Measurements from ENCODE around the gene PYCR2.

Gene PYCR2

DNA sequence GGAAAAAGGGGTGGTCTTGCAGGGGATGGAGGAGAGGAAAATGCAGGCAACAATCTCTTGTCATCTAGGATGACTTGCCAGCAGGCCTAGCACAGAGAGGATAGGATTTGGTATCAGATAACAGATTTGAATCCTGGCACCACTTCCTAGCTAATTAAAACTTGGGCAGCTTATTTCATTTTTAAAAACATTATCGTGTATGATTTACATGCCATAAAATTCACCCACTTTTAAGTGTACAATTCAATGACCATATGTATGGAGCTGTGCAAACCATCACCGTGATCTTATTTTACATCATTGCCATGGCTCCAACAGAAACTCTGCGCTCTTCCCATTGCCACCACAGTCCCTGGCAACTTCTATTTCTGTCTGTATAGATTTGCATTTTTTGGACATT is 6.9 kb downstream of the PYCR2 start:
- no peak for DNase-seq
- Histone ChIP-seq H3K4me3 (ENCODE audit: low read depth, low read length) (no peak overlapping the region), H3K36me3 (peaks cover 3% of the 10 kb centered on the region; the same call in 1 of the 2 replicates), H3K27me3 (ENCODE audit: insufficient read depth, low read depth, severe bottlenecking) (no peaks in the 10 kb centered on the region), H3K9me3 (ENCODE audit: severe bottlenecking) (no peaks in the 10 kb centered on the region), H3K27ac (no peak overlapping the region)
- TF ChIP-seq, protein P1, sequence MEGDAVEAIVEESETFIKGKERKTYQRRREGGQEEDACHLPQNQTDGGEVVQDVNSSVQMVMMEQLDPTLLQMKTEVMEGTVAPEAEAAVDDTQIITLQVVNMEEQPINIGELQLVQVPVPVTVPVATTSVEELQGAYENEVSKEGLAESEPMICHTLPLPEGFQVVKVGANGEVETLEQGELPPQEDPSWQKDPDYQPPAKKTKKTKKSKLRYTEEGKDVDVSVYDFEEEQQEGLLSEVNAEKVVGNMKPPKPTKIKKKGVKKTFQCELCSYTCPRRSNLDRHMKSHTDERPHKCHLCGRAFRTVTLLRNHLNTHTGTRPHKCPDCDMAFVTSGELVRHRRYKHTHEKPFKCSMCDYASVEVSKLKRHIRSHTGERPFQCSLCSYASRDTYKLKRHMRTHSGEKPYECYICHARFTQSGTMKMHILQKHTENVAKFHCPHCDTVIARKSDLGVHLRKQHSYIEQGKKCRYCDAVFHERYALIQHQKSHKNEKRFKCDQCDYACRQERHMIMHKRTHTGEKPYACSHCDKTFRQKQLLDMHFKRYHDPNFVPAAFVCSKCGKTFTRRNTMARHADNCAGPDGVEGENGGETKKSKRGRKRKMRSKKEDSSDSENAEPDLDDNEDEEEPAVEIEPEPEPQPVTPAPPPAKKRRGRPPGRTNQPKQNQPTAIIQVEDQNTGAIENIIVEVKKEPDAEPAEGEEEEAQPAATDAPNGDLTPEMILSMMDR (IDR thresholded peaks at IDR 0.05; ENCODE audit: low read depth, low read length) = no peak

DNA sequence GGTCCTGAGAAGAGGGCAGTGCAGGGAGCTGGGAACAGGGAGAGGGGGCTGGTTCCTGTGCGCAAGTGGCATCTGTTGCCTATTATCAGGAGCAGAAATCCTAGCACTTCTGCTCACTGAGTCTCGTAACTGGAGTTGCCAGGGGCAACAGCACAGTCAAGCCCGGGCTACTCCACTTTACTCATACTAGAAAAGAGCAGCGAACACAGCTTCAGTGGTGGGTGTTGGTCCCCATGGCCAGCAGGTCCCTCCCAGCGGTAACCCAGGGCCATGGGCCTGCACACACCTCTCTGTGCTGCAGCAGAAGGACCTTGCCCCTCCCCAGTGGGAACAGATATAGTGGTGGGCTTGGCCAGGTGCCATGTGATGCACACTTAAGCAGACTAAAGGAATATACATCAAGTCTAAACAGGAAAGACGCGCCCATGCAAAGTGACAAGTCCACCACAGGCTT is 8.5 kb downstream of the PYCR2 start:
- Histone ChIP-seq H3K4me3 (ENCODE audit: low read depth, low read length) (no peak overlapping the region), H3K27ac (no peak overlapping the region), H3K27me3 (ENCODE audit: insufficient read depth, low read depth, severe bottlenecking) (no peaks in the 10 kb centered on the region), H3K36me3 (no peaks in the 10 kb centered on the region; the same call in 1 of the 2 replicates), H3K9me3 (ENCODE audit: severe bottlenecking) (no peaks in the 10 kb centered on the region)
- DNase-seq = peak; percentile 15
- TF ChIP-seq, protein P1 (IDR thresholded peaks at IDR 0.05; ENCODE audit: low read depth, low read length) = no peak

DNA sequence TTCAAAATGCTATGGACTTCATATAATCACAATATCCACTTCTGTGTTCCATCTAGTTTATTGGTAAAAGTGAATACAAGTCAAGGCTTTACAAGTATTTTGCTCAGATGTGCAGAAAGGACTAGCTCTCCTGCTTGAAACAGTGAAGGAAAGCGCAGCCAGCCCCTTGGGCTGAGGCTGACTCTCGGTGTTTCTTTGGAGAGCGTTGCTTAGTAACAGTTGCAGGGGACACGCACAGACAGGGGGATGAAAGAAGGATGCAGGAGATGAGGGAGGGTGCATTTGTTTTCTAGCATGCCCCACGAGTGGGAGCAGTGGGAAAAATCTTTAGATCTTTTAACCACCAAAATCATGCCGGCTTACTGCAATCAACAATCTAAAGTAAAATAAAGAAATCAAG is 9.1 kb downstream of the PYCR2 start:
- Histone ChIP-seq H3K27ac (no peak overlapping the region), H3K4me3 (ENCODE audit: low read depth, low read length) (no peak overlapping the region), H3K9me3 (ENCODE audit: severe bottlenecking) (no peaks in the 10 kb centered on the region), H3K27me3 (ENCODE audit: insufficient read depth, low read depth, severe bottlenecking) (no peaks in the 10 kb centered on the region), H3K36me3 (no peaks in the 10 kb centered on the region)
- DNase-seq = no peak
- TF ChIP-seq, protein P1 (IDR thresholded peaks at IDR 0.05; ENCODE audit: low read depth, low read length) = no peak

DNA sequence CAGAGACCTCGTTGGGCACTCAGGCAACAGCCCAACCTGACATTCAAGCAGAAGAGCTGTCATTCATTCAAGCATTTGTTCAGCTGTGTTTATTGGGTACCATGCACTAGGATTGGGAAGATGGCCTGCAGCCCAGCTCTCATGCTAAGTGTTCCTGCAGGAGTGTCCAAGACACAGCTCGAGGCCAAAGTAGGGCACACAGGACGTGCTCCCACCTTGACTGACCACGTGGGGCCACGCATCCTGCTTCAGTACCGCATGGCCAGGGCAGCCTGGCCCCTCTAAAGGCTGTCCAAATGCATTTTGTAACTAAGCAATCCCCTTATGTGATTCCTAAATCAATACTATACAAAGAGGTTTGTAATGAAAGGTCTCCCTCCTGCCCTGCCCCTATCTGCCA is 9.7 kb downstream of the PYCR2 start:
- no peaks in the 10 kb centered on the region for H3K27me3 ChIP-seq (ENCODE audit: insufficient read depth, low read depth, severe bottlenecking)
- DNase-seq = no peak
- no peak overlapping the region for H3K4me3 ChIP-seq (ENCODE audit: low read depth, low read length)
- H3K9me3 ChIP-seq (ENCODE audit: severe bottlenecking) = no peaks in the 10 kb centered on the region
- TF ChIP-seq, protein P1 (IDR thresholded peaks at IDR 0.05; ENCODE audit: low read depth, low read length) = no peak
- no peak overlapping the region for H3K27ac ChIP-seq
- H3K36me3 ChIP-seq = no peaks in the 10 kb centered on the region

DNA sequence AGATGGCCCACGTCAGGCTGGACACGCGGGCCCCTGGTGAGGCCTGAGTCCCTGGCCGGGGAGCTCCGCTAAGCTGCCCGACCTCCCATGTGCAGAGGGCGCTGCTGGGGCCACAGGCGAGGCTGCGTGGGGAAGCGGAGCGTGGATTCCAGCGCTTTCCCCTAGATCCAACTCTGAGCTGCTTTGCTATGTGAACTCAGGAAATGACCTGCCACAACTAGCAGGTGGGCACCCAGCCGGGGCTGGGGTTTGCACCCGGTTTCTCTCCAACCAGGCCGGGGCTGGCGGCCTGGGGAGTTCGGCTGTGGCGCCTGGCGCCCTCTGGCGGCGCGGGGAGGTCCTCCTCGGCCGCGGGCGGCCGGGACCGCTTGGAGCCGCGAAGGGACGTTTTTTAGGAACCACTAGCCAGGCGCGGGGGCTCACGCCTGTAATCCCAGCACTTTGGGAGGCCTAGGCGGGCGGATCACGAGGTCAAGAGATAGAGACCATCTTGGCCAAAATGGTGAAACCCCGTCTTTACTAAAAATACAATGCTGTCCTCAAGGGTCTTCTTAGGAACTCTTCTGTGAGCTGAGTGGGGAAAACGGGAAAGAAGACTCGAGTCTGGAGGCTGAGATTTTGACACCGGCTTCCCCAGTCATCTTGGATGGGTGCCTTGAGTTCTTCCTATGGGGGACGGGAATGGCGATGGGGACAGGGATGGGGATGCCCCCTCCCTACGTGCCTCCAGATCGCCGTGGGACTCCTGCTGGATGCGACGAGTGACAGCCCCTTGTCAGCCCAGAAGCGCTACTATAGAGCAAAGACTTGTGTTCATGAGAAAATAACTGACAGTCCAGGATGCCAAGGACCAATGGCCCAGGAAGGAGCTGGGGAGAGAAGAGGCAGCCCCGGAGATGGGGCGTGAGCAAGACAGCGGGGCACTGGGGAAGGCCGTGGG is 12.6 kb downstream of the PYCR2 start:
- Histone ChIP-seq H3K27ac (no peak overlapping the region), H3K9me3 (ENCODE audit: severe bottlenecking) (no peaks in the 10 kb centered on the region), H3K27me3 (ENCODE audit: insufficient read depth, low read depth, severe bottlenecking) (no peaks in the 10 kb centered on the region), H3K4me3 (ENCODE audit: low read depth, low read length) (no peak overlapping the region), H3K36me3 (no peaks in the 10 kb centered on the region)
- TF ChIP-seq, protein P1 (IDR thresholded peaks at IDR 0.05; ENCODE audit: low read depth, low read length) = no peak
- DNase-seq = no peak
